CD4-positive, alpha-beta memory T cell (primary cell): Measurements from ENCODE around the gene LY6G6F. TPM values are rescaled to one million over a fixed set of nuclear protein-coding genes. Genes with fewer than 3 reads are reported as not detected.

Experiments used
- CTCF ChIA-PET: fragments of 350-600 bp; sonication (Branson Sonifier 250); formaldehyde crosslinking; loops from one replicate; lab custom pipeline; 2021; ENCODE audit warnings: inconsistent platforms; ENCODE audit not compliant: partially characterized antibody; lab: Charles Lee
- POLR2A ChIA-PET: fragments of 350-600 bp; sonication (Branson Sonifier 250); formaldehyde crosslinking; loops from one replicate; lab custom pipeline; 2021; ENCODE audit not compliant: partially characterized antibody; lab: Charles Lee
- DNase-seq, 5 donors: peaks; one replicate each; pipeline versions ENCODE4 v3.0.0 to v3.0.0-alpha.2; 2020 to 2022; ENCODE audit warnings: mixed read lengths in 1 of 5
- H3K27ac ChIP-seq: one replicate; pipeline ENCODE4 v1.7.0; 2013; ENCODE audit warnings: low read depth, low read length
- H3K27me3 ChIP-seq: 2 replicates; pipeline ENCODE4 v1.7.0; 2013; ENCODE audit warnings: mild to moderate bottlenecking, low read length, moderate library complexity; ENCODE audit not compliant: insufficient read depth
- H3K36me3 ChIP-seq: 2 replicates; pipeline ENCODE4 v1.7.0; 2013; ENCODE audit warnings: mild to moderate bottlenecking, low read length, moderate library complexity; ENCODE audit not compliant: insufficient read depth
- H3K4me1 ChIP-seq: 2 replicates; pipeline ENCODE4 v1.7.0; 2013; ENCODE audit warnings: mild to moderate bottlenecking, low read length, moderate library complexity; ENCODE audit not compliant: insufficient read depth
- H3K4me3 ChIP-seq, 2 donors: one replicate each; pipeline ENCODE4 v1.7.0; 2013; ENCODE audit warnings: low read length in 2 of 2, mild to moderate bottlenecking in 1 of 2
- H3K9me3 ChIP-seq, 2 donors: one replicate each; pipeline ENCODE4 v1.7.0; 2013; ENCODE audit warnings: low read length in 2 of 2, control low read depth in 1 of 2; ENCODE audit not compliant: control insufficient read depth in 1 of 2
- H3K27ac Mint-ChIP-seq, 7 donors: one replicate each; pipeline ENCODE4 v1.8.0; 2020 to 2021; ENCODE audit warnings: mixed read lengths in 7 of 7, mild to moderate bottlenecking in 6 of 7, inconsistent platforms in 3 of 7, moderate library complexity in 3 of 7
- H3K27me3 Mint-ChIP-seq, 2 donors: one replicate each; pipeline ENCODE4 v1.8.0; 2020 to 2021; ENCODE audit warnings: mixed read lengths in 2 of 2
- H3K36me3 Mint-ChIP-seq, 2 donors: one replicate each; pipeline ENCODE4 v1.8.0; 2020 to 2021; ENCODE audit warnings: mixed read lengths in 2 of 2, inconsistent platforms in 1 of 2, mild to moderate bottlenecking in 1 of 2
- H3K4me1 Mint-ChIP-seq, 4 donors: one replicate each; pipeline ENCODE4 v1.8.0; 2020 to 2021; ENCODE audit warnings: mixed read lengths in 4 of 4, mild to moderate bottlenecking in 1 of 4
- H3K4me3 Mint-ChIP-seq, 8 donors: one replicate each; pipeline ENCODE4 v1.8.0; 2020 to 2021; ENCODE audit warnings: mixed read lengths in 8 of 8, mild to moderate bottlenecking in 7 of 8, moderate library complexity in 6 of 8, inconsistent platforms in 3 of 8
- H3K9me3 Mint-ChIP-seq, 8 donors: one replicate each; pipeline ENCODE4 v1.8.0; 2020 to 2021; ENCODE audit warnings: mixed read lengths in 8 of 8, mild to moderate bottlenecking in 5 of 8, inconsistent platforms in 3 of 8, moderate library complexity in 1 of 8
- intact Hi-C: fragments of 100-400 bp; cut with micrococcal nuclease; formaldehyde crosslinking; loops from one replicate; pipeline ENCODE4 v1.15.1; 2023
- polyA plus RNA-seq, 2 donors: library from polyadenylated mRNA; unstranded; fragments of 300-500 nt; fragmentation: Illumina TruSeq; gene quantifications; one replicate each; pipeline ENCODE4 v1.2.3, GENCODE V29; 2021
- total RNA-seq, 2 experiments: library from RNA; stranded (reverse); gene quantifications; one replicate each; pipeline ENCODE4 v1.2.3, GENCODE V29; 2021

Gene LY6G6F, protein sequence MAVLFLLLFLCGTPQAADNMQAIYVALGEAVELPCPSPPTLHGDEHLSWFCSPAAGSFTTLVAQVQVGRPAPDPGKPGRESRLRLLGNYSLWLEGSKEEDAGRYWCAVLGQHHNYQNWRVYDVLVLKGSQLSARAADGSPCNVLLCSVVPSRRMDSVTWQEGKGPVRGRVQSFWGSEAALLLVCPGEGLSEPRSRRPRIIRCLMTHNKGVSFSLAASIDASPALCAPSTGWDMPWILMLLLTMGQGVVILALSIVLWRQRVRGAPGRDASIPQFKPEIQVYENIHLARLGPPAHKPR
- total RNA-seq (not detected), polyA plus RNA-seq (not detected)

DNA sequence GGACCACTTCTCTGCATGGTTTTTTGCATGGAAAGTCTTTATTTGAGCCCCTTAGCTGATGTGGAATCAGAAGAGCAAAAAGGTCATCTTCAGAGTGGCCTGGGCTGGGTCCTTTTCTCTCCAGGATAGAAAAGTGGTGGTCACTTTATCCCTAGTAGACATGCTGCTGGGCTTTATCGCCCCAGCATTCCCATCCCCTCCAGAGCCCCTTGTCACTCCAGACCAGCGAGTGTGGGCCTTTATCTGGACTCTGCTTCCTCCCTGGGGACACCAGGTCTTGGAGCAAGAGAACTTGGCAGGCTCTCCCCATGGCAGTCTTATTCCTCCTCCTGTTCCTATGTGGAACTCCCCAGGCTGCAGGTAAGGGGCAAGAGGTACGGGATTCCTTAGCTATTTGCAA is at the start of gene LY6G6F:
TSS of gene LY6G6F (plus strand) at position 268 of the 400 bp plus-strand sequence. CDS start at position 309, 41 bp downstream.
- Histone ChIP-seq H3K27ac (no peak within 1 kb of the TSS), H3K4me3 (no peak within 1 kb of the TSS), H3K4me1 (peaks cover 27% of the 10 kb centered on the region), H3K9me3 (no peaks in the 10 kb centered on the region), H3K27me3 (no peaks in the 10 kb centered on the region), H3K36me3 (no peaks in the 10 kb centered on the region)
- no peak for DNase-seq
- Mint-ChIP-seq H3K36me3 (peaks cover 0 to 13% of the 10 kb centered on the region in 2 donors), H3K4me3 (no peak within 1 kb of the TSS), H3K4me1 (peaks cover 15 to 35% (median 28%) of the 10 kb centered on the region in 4 donors), H3K27ac (peak within 1 kb of the TSS in 2 of 7 donors; percentile 42 to 48), H3K9me3 (peaks cover 0 to 5% (median 0%) of the 10 kb centered on the region in 8 donors), H3K27me3 (no peaks in the 10 kb centered on the region)
- intact Hi-C loops, result no loop called here
- CTCF ChIA-PET, result no interaction called here
- POLR2A ChIA-PET, result no interaction called here

DNA sequence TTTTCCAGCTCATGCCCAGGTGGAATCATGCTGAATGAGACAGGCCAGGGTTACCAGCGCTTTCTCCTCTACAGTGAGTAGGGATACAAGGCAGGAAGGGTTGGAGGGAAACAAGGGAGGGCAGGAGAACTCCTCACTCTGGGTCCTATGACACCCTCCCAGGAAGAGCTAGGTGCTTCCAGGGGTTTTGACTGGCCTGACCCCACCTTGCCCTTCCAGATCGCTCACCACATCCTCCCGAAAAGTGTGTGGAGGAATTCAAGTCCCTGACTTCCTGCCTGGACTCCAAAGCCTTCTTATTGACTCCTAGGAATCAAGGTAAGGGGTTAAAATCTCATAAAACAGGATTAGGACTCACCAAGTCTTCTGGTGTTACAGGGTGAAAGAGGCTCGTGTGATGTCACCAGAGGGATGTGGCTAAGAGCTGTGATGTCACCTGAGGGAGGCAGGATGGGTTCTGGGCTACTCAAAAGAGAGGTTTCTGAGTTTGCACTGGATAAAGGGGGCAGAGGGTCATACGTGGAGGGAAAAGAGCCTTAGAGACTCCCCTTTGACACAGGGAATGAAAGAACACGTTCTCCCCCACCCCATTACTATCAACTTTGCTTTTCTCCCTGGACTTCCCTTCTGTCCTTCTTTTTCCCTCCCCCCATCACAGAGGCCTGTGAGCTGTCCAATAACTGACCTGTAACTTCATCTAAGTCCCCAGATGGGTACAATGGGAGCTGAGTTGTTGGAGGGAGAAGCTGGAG is 49.1 kb upstream of the LY6G6F start:
- Histone ChIP-seq H3K27me3 (no peaks in the 10 kb centered on the region), H3K36me3 (peaks cover 13% of the 10 kb centered on the region), H3K4me1 (peaks cover 48% of the 10 kb centered on the region), H3K4me3 (no peak overlapping the region), H3K9me3 (no peaks in the 10 kb centered on the region), H3K27ac (no peak overlapping the region)
- CTCF ChIA-PET, result interaction anchor here (1.2 kb wide), 1 partner anchor 172 kb away, joined by 4 read pairs; no protein-coding TSS in a partner anchor
- Mint-ChIP-seq H3K36me3 (peaks cover 6 to 42% of the 10 kb centered on the region in 2 donors), H3K4me1 (peaks cover 36 to 80% (median 54%) of the 10 kb centered on the region in 4 donors), H3K9me3 (peaks cover 0 to 4% (median 0%) of the 10 kb centered on the region in 8 donors), H3K4me3 (peak overlapping the region; percentile 60 to 93 (median 72)), H3K27ac (peak overlapping the region; percentile 75 to 94 (median 88)), H3K27me3 (no peaks in the 10 kb centered on the region)
- intact Hi-C loops, result loop anchor here (10.0 kb wide), 1 partner anchor 1187 kb away; the partner anchor contains the start of gene PSMB8
- DNase-seq, result peak in 2 of 5 donors; percentile 24 to 72
- POLR2A ChIA-PET, result interaction anchor here (0.6 to 1.1 kb wide), 2 partner anchors 38 to 173 kb away, joined by 3 to 4 read pairs; no protein-coding TSS in a partner anchor

DNA sequence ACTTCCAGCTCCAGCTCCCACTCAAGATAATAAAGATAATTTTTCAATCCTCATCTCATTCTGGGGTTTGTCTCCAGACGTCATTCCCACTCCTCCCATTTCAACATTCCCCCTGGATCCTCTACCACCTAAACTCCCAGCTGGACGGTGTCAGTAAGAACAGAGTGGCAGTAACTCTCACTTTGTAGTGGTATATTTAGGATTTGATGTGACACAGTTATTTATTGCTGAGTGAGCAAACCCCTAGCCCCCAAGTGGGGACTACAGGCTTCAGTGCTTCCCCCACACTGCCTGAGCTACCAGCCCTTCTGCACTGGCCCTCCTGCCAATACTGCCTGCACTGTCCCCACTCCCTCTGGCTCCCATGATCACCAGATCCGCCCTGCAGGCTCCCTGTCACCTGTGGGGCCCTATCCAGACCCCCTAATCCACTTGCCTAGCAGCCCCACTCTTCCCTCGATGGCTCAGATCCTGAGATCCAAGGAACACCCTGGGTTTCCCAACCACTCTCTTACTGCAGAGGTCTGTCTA is 48.4 kb upstream of the LY6G6F start:
- peaks cover 36 to 78% (median 52%) of the 10 kb centered on the region in 4 donors for H3K4me1 Mint-ChIP-seq
- CTCF ChIA-PET, result interaction anchor here (1.2 kb wide), 1 partner anchor 172 kb away, joined by 4 read pairs; no protein-coding TSS in a partner anchor
- intact Hi-C loops, result loop anchor here (10.0 kb wide), 1 partner anchor 1187 kb away; the partner anchor contains the start of gene PSMB8

DNA sequence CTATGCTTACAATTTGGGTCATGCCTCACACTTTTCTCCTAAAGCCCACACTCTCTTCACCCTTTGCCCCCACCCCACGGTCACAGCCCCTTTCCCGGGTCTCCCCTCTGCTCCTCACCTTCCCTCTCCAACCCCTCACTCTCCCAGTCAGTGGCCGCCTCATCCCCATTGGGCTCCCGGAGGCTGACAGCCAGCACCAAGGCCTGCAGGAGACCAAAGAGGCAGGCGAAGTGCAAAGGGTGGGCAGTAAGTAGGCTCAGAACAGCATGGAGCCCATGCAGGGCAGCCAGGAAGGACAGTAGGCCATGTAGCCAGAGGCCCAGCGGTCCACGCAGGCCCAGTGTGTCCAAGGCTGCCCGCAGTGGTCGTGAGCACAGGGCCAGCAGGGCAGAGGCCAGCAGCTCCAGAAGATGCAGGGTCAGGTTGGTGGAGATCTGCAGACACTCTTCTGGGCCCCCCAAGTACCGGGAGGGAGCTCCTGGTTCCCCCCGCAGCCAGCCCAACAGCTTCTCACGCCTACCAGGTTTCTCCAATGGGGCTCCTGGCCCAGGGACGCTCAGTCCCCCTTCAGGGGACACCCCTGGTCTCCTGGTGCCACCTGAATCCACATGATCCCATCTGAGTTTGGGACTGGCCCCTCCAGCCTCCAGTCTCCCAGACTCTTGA is 47.5 kb upstream of the LY6G6F start:
- ChIA-PET POLR2A (interaction anchor here (2.4 to 8.6 kb wide), 2 partner anchors 6 to 44 kb away, joined by 6 to 269 read pairs; partner anchors contain the start of genes ABHD16A, APOM and BAG6), CTCF (no interaction called here)
- Histone ChIP-seq H3K27me3 (no peaks in the 10 kb centered on the region), H3K4me3 (peak overlapping the region; percentile 30 to 83), H3K9me3 (no peaks in the 10 kb centered on the region), H3K4me1 (peaks cover 56% of the 10 kb centered on the region), H3K27ac (peak overlapping the region; percentile 84), H3K36me3 (peaks cover 13% of the 10 kb centered on the region)
- DNase-seq, result no peak
- peaks cover 43 to 81% (median 59%) of the 10 kb centered on the region in 4 donors for H3K4me1 Mint-ChIP-seq
- H3K9me3 Mint-ChIP-seq, result peaks cover 0 to 2% (median 0%) of the 10 kb centered on the region in 8 donors
- peak overlapping the region; percentile 86 to 93 (median 92) for H3K4me3 Mint-ChIP-seq
- peak overlapping the region; percentile 84 to 95 (median 90) for H3K27ac Mint-ChIP-seq
- intact Hi-C loops, result loop anchor here (10.0 kb wide), 1 partner anchor 1186 kb away; the partner anchor contains the start of gene PSMB8
- peaks cover 14 to 49% of the 10 kb centered on the region in 2 donors for H3K36me3 Mint-ChIP-seq
- H3K27me3 Mint-ChIP-seq, result no peaks in the 10 kb centered on the region

More for the DNA sequence above, 48.4 kb upstream of the LY6G6F start:
- no peaks in the 10 kb centered on the region for H3K27me3 ChIP-seq
- peak overlapping the region; percentile 45 to 93 (median 70) for H3K4me3 Mint-ChIP-seq
- POLR2A ChIA-PET, result interaction anchor here (1.1 kb wide), 1 partner anchor 172 kb away, joined by 4 read pairs; no protein-coding TSS in a partner anchor
- H3K4me1 ChIP-seq, result peaks cover 53% of the 10 kb centered on the region
- H3K36me3 Mint-ChIP-seq, result peaks cover 7 to 40% of the 10 kb centered on the region in 2 donors
- peaks cover 13% of the 10 kb centered on the region for H3K36me3 ChIP-seq
- no peaks in the 10 kb centered on the region for H3K9me3 ChIP-seq
- peak overlapping the region; percentile 87 to 94 (median 88) for H3K27ac Mint-ChIP-seq
- no peak overlapping the region for H3K4me3 ChIP-seq
- H3K27ac ChIP-seq, result peak overlapping the region; percentile 84
- no peak for DNase-seq
- no peaks in the 10 kb centered on the region for H3K27me3 Mint-ChIP-seq
- peaks cover 0 to 2% (median 0%) of the 10 kb centered on the region in 8 donors for H3K9me3 Mint-ChIP-seq

DNA sequence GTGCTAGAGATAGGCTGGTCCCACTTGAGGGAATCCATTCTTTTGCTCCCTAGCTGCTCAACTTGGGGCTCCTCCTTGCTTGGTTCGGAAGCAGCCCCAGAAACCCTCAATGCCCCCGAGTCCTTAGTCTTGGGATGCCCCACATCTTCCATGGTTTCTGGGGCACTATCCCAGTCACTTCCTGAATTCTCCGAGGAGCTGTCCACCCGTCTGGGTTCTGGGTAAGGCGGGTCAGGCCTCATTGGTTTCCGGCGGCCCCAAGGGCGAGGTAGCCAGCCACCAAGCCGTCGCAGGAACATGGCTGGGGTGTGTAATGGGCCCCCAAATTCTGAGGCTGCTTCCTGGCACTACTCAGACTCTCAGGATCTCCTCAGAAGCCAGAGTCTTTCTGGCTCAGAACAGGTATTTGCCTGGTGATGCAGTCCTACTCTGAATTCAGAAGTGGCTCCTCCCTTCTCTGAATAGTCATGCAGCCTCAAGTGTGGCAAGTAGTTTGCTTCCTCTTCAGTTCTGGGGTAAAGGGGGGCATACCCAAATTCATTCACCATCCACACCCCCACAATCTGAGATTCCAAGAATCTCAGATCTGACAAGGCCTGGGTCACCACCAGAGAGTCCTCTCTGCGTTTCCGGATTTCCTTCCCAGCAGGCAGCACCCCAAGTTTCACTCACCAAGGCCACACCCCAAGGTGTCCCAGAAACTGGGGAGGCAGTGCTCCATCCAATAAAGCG is 46.9 kb upstream of the LY6G6F start:
- Mint-ChIP-seq H3K27ac (peak overlapping the region; percentile 84 to 95 (median 90)), H3K9me3 (peaks cover 0 to 2% (median 0%) of the 10 kb centered on the region in 8 donors), H3K4me3 (peak overlapping the region; percentile 86 to 93 (median 92)), H3K27me3 (no peaks in the 10 kb centered on the region), H3K4me1 (peaks cover 49 to 88% (median 65%) of the 10 kb centered on the region in 4 donors), H3K36me3 (peaks cover 19 to 56% of the 10 kb centered on the region in 2 donors)
- Histone ChIP-seq H3K27me3 (no peaks in the 10 kb centered on the region), H3K4me1 (peaks cover 61% of the 10 kb centered on the region), H3K4me3 (peak overlapping the region; percentile 71 to 83), H3K9me3 (no peaks in the 10 kb centered on the region), H3K36me3 (peaks cover 13% of the 10 kb centered on the region), H3K27ac (peak overlapping the region; percentile 84)
- intact Hi-C loops, result loop anchor here (1.0 to 10.0 kb wide), 3 partner anchors 8 to 1545 kb away; partner anchors contain the start of genes BAG6, HSD17B8, PSMB8 and RING1
- peak; percentile 13 to 60 (median 32) for DNase-seq
- CTCF ChIA-PET, result no interaction called here
- POLR2A ChIA-PET, result interaction anchor here (0.7 to 8.6 kb wide), 18 partner anchors 6 to 243 kb away, joined by 3 to 269 read pairs (median 4); partner anchors contain the start of genes ABHD16A, APOM, BAG6 and DDX39B
